ENCODE results near the gene DHX36. TPM values are rescaled to one million over a fixed set of nuclear protein-coding genes. Genes with fewer than 3 reads are reported as not detected.
A peak's percentile ranks its signal among the peaks of the same experiment; 100 is the strongest.

The DHX36 gene
- total RNA-seq, 1 donor from 2014 or later, result 91.8 TPM

DNA sequence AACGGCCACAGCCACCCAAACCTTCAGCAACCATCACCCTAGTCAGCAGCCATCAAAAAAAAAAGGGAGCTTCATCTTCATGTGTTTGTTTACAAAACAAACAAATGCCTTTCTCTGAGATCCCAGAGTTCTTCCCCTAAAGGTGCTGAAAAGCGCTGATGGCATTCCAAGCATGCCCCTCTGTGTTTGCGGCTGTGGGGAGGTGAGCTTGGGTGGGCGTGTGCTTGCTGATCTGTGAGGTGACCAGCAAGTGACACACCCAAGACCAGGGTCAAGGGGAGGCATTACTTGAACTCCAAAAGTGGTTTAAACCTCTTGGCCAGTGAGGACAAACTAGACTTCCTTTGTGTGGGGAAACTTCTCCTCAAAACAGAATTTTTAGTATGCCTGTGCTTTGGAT is 81.5 kb downstream of the DHX36 start:
- Histone ChIP-seq H3K9me3 (ENCODE audit: low read depth) (no peaks in the 10 kb centered on the region), H3K36me3 (no peaks in the 10 kb centered on the region), H3K27me3 (no peaks in the 10 kb centered on the region), H2AFZ (replicated peaks) (no peak overlapping the region), H3K4me2 (no peak overlapping the region), H4K20me1 (ENCODE audit: low read depth) (no peaks in the 10 kb centered on the region), H3K4me3 (no peak overlapping the region), H3K9ac (no peak overlapping the region), H3K4me1 (peaks cover 23% of the 10 kb centered on the region), H3F3A (ENCODE audit: low read depth) (peaks cover 8% of the 10 kb centered on the region), H3K79me2 (ENCODE audit: low read depth) (no peaks in the 10 kb centered on the region), H3K27ac (no peak overlapping the region)
- TF ChIP-seq EZH2 (IDR thresholded peaks at IDR 0.05) (no peak), EZH2phosphoT487 (IDR thresholded peaks at IDR 0.05) (no peak)
- TF ChIP-seq, protein P1, sequence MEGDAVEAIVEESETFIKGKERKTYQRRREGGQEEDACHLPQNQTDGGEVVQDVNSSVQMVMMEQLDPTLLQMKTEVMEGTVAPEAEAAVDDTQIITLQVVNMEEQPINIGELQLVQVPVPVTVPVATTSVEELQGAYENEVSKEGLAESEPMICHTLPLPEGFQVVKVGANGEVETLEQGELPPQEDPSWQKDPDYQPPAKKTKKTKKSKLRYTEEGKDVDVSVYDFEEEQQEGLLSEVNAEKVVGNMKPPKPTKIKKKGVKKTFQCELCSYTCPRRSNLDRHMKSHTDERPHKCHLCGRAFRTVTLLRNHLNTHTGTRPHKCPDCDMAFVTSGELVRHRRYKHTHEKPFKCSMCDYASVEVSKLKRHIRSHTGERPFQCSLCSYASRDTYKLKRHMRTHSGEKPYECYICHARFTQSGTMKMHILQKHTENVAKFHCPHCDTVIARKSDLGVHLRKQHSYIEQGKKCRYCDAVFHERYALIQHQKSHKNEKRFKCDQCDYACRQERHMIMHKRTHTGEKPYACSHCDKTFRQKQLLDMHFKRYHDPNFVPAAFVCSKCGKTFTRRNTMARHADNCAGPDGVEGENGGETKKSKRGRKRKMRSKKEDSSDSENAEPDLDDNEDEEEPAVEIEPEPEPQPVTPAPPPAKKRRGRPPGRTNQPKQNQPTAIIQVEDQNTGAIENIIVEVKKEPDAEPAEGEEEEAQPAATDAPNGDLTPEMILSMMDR (IDR thresholded peaks at IDR 0.05), result no peak
- H3K27me3 Mint-ChIP-seq (ENCODE audit: insufficient read depth, low read depth), result peaks cover 2% of the 10 kb centered on the region
- peak; percentile 22 for DNase-seq (ENCODE audit: low spot score)
- no peaks in the 10 kb centered on the region for H3K9me3 Mint-ChIP-seq
- peaks cover 4% of the 10 kb centered on the region for H3K4me1 Mint-ChIP-seq
- H3K4me3 Mint-ChIP-seq, result no peak overlapping the region
- H3K36me3 Mint-ChIP-seq, result peaks cover 28% of the 10 kb centered on the region
- H3K27ac Mint-ChIP-seq, result no peak overlapping the region

DNA sequence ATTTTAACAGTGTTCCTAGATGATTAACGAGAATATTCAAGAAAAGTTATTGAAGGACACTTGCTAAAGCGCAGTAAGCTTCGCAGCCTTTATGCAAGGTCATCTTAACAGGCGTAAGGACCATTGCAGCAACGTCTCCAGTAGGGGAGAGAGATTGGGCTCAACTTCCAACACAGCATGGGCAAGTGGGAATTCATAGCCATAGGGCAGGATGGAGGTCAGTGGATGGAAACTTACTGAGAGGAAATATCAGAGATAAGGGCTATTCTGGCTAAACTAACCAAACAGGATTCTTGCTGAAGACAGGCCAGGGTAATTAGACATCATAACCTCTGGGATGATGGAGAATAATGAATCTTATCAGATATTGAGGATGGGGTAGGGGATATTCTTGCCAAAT is 82.8 kb downstream of the DHX36 start:
- Histone ChIP-seq H4K20me1 (ENCODE audit: low read depth) (no peaks in the 10 kb centered on the region), H3K27me3 (no peaks in the 10 kb centered on the region), H3K36me3 (no peaks in the 10 kb centered on the region), H3K79me2 (ENCODE audit: low read depth) (no peaks in the 10 kb centered on the region), H3K9me3 (ENCODE audit: low read depth) (no peaks in the 10 kb centered on the region), H2AFZ (replicated peaks) (no peak overlapping the region), H3K27ac (no peak overlapping the region), H3K4me3 (no peak overlapping the region), H3K4me1 (peaks cover 10% of the 10 kb centered on the region), H3K9ac (no peak overlapping the region), H3K4me2 (no peak overlapping the region), H3F3A (ENCODE audit: low read depth) (no peaks in the 10 kb centered on the region)
- Mint-ChIP-seq H3K4me1 (no peaks in the 10 kb centered on the region), H3K27ac (no peak overlapping the region), H3K27me3 (ENCODE audit: insufficient read depth, low read depth) (peaks cover 2% of the 10 kb centered on the region), H3K4me3 (no peak overlapping the region), H3K9me3 (no peaks in the 10 kb centered on the region), H3K36me3 (peaks cover 20% of the 10 kb centered on the region)
- no peak for DNase-seq (ENCODE audit: low spot score)
- no peak for TF ChIP-seq EZH2 (IDR thresholded peaks at IDR 0.05)
- TF ChIP-seq, protein P1 (IDR thresholded peaks at IDR 0.05), result no peak
- no peak for TF ChIP-seq EZH2phosphoT487 (IDR thresholded peaks at IDR 0.05)

DNA sequence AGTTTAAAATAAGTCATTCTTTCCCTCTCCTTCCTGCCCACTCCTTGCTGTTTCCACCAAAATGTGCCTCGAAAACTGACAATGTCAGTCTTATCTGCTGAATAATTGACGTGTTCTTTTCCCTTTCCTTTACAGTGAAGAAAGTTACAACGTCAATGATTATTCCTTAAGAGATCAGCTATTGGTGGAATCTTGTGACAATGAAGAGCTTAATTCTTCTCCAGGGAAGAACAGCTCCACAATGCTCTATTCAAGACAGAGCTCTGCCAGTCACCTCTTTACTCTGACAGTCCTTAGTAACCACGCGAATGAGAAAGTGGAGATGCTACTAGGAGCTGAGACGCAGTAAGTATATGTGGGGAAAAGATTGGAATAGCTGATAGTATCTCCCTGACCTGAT is 84.1 kb downstream of the DHX36 start:
- no peaks in the 10 kb centered on the region for H3K9me3 ChIP-seq (ENCODE audit: low read depth)
- H3K4me2 ChIP-seq, result peak overlapping the region; percentile 11
- no peak overlapping the region for H3K27ac ChIP-seq
- no peak overlapping the region for H2AFZ ChIP-seq (replicated peaks)
- peak; percentile 38 for DNase-seq (ENCODE audit: low spot score)
- H3K36me3 ChIP-seq, result no peaks in the 10 kb centered on the region
- H3K4me1 Mint-ChIP-seq, result no peaks in the 10 kb centered on the region
- no peak overlapping the region for H3K4me3 ChIP-seq
- no peak overlapping the region for H3K9ac ChIP-seq
- peaks cover 12% of the 10 kb centered on the region for H3K36me3 Mint-ChIP-seq
- no peak overlapping the region for H3K27ac Mint-ChIP-seq
- H3K27me3 ChIP-seq, result no peaks in the 10 kb centered on the region
- TF ChIP-seq, protein P1 (IDR thresholded peaks at IDR 0.05), result no peak
- TF ChIP-seq EZH2 (IDR thresholded peaks at IDR 0.05) (no peak), EZH2phosphoT487 (IDR thresholded peaks at IDR 0.05) (no peak)
- H4K20me1 ChIP-seq (ENCODE audit: low read depth), result no peaks in the 10 kb centered on the region
- no peak overlapping the region for H3K4me3 Mint-ChIP-seq
- H3K4me1 ChIP-seq, result peaks cover 6% of the 10 kb centered on the region
- no peaks in the 10 kb centered on the region for H3F3A ChIP-seq (ENCODE audit: low read depth)
- H3K79me2 ChIP-seq (ENCODE audit: low read depth), result no peaks in the 10 kb centered on the region
- H3K27me3 Mint-ChIP-seq (ENCODE audit: insufficient read depth, low read depth), result no peaks in the 10 kb centered on the region
- no peaks in the 10 kb centered on the region for H3K9me3 Mint-ChIP-seq

All from neural progenitor cell (in vitro differentiated cells).